OCI-LY1 (cell line): ENCODE data around the gene PCDHAC1.

ENCODE experiments used
- H2AFZ ChIP-seq: fragments of 200-600 bp; sonication (generic), shearing (Covaris generic); 2 replicates; pipeline ENCODE4 v1.6.0; 2014; ENCODE audit warnings: antibody characterized with exemption, mild to moderate bottlenecking, low read length
- H3F3A ChIP-seq: fragments of 200-600 bp; sonication (generic), shearing (Covaris generic); 2 replicates; pipeline ENCODE4 v1.6.0; 2014; ENCODE audit warnings: mild to moderate bottlenecking, antibody characterized with exemption, low read length, moderate library complexity; ENCODE audit not compliant: insufficient read depth
- H3K27ac ChIP-seq: fragments of 200-600 bp; sonication (generic); 2 replicates; pipeline ENCODE4 v1.5.1; 2014; ENCODE audit warnings: low read length, mixed run types, mild to moderate bottlenecking, low read depth; ENCODE audit not compliant: poor library complexity, severe bottlenecking
- H3K27me3 ChIP-seq: fragments of 200-600 bp; sonication (generic); 2 replicates; pipeline ENCODE4 v1.6.0; 2014; ENCODE audit warnings: antibody characterized with exemption, mild to moderate bottlenecking, low read length, moderate library complexity; ENCODE audit not compliant: insufficient read depth
- H3K36me3 ChIP-seq: fragments of 200-600 bp; sonication (generic); 2 replicates; pipeline ENCODE4 v1.6.1; 2014; ENCODE audit warnings: mild to moderate bottlenecking, antibody characterized with exemption, low read length, moderate library complexity, mixed read lengths; ENCODE audit not compliant: insufficient read depth
- H3K4me1 ChIP-seq: fragments of 200-600 bp; sonication (generic); 2 replicates; pipeline ENCODE4 v1.5.1; 2014; ENCODE audit warnings: mild to moderate bottlenecking, low read length, moderate library complexity; ENCODE audit not compliant: insufficient read depth, severe bottlenecking
- H3K4me2 ChIP-seq: fragments of 200-600 bp; sonication (generic), shearing (Covaris generic); 2 replicates; pipeline ENCODE4 v1.6.1; 2014; ENCODE audit warnings: low read length
- H3K4me3 ChIP-seq: fragments of 200-600 bp; sonication (generic); 2 replicates; pipeline ENCODE4 v1.5.1; 2014; ENCODE audit warnings: low read length, low read depth, mild to moderate bottlenecking, mixed read lengths; ENCODE audit not compliant: poor library complexity, severe bottlenecking
- H3K79me2 ChIP-seq: fragments of 200-600 bp; shearing (Covaris generic); 2 replicates; pipeline ENCODE4 v1.6.1; 2016; ENCODE audit warnings: mixed run types, low read length, mixed read lengths; ENCODE audit not compliant: insufficient read depth
- H3K9ac ChIP-seq: fragments of 200-600 bp; sonication (generic), shearing (Covaris generic); 2 replicates; pipeline ENCODE4 v1.6.1; 2014; ENCODE audit warnings: mild to moderate bottlenecking, low read length, mixed read lengths
- H3K9me2 ChIP-seq: fragments of 200-600 bp; sonication (generic), shearing (Covaris generic); 2 replicates; pipeline ENCODE4 v1.6.1; 2014; ENCODE audit warnings: low read depth, mild to moderate bottlenecking, low read length, mixed read lengths
- H3K9me3 ChIP-seq: fragments of 200-600 bp; shearing (Covaris generic); 2 replicates; pipeline ENCODE4 v1.6.1; 2014; ENCODE audit warnings: low read length, mixed read lengths
- H4K20me1 ChIP-seq: fragments of 200-600 bp; sonication (generic), shearing (Covaris generic); 2 replicates; pipeline ENCODE4 v1.6.0; 2016; ENCODE audit warnings: mild to moderate bottlenecking, low read length; ENCODE audit not compliant: insufficient read depth
- CTCF ChIP-seq: fragments of 200-600 bp; sonication (generic), shearing (Covaris generic); IDR thresholded peaks from 2 replicates; pipeline ENCODE4 v1.5.1; 2017; ENCODE audit warnings: mild to moderate bottlenecking, antibody characterized with exemption, low read length, moderate library complexity, mixed read lengths
- EZH2 ChIP-seq: fragments of 200-600 bp; sonication (generic), shearing (Covaris generic); IDR thresholded peaks from 2 replicates; pipeline ENCODE4 v1.8.0; 2017; ENCODE audit warnings: borderline replicate concordance, mixed run types, mild to moderate bottlenecking, antibody characterized with exemption, low read length, moderate library complexity, mixed read lengths

The PCDHAC1 gene

DNA sequence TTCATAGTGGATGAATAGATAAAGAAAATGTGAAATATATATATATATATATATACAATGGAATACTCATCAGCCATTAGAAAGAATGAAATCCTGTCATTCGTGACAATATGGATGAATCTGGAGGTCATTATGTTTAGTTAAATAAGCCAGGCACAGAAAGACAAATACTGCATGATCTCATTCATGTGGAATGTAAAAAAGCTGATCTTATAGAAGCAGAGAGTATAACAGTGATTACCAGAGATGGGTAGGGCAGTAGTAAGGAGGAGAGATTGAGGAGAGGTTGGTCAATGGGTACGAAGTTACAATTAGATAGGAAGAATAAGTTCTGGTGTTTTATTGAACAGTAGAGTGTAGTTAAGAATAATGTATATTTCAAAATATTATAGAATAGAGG, 20.5 kb downstream of the PCDHAC1 start:
- Histone ChIP-seq H3K9ac (no peak overlapping the region), H3K9me3 (no peaks in the 10 kb centered on the region; the same call in 1 of the 2 replicates), H4K20me1 (no peaks in the 10 kb centered on the region), H3K4me3 (no peak overlapping the region), H3K36me3 (no peaks in the 10 kb centered on the region), H3K27me3 (no peaks in the 10 kb centered on the region), H3K4me1 (no peaks in the 10 kb centered on the region), H2AFZ (no peak overlapping the region), H3K79me2 (no peaks in the 10 kb centered on the region), H3F3A (no peaks in the 10 kb centered on the region), H3K27ac (no peak overlapping the region), H3K9me2 (no peaks in the 10 kb centered on the region), H3K4me2 (no peak overlapping the region)
- TF ChIP-seq CTCF: no peak
- TF ChIP-seq EZH2: no peak

DNA sequence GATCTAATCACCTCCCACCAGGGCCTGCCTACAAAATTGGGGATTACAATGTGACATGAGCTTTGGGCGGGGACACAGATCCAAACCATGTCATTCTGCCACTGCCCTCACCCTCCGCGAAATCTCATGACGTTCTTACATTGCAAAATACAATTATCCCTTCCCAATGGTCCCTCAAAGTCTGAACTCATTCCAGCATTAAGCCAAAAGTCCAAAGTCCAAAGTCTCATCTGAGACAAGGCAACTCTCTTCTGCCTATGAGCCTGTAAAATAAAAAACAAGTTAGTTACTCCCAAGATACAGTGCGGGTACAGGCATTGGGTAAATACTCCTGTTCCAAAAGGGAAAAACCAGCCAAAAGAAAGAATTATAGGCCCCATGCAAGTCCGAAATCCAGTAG, 25.5 kb downstream of the PCDHAC1 start:
- TF ChIP-seq EZH2 (no peak), CTCF (no peak)
- Histone ChIP-seq H3K9me2 (no peaks in the 10 kb centered on the region), H3K4me3 (no peak overlapping the region), H3K4me2 (no peak overlapping the region), H3K27ac (no peak overlapping the region), H3K4me1 (no peaks in the 10 kb centered on the region), H3F3A (no peaks in the 10 kb centered on the region), H2AFZ (no peak overlapping the region), H4K20me1 (no peaks in the 10 kb centered on the region), H3K36me3 (no peaks in the 10 kb centered on the region), H3K79me2 (no peaks in the 10 kb centered on the region), H3K27me3 (no peaks in the 10 kb centered on the region), H3K9ac (no peak overlapping the region), H3K9me3 (no peaks in the 10 kb centered on the region; the same call in 1 of the 2 replicates)

DNA sequence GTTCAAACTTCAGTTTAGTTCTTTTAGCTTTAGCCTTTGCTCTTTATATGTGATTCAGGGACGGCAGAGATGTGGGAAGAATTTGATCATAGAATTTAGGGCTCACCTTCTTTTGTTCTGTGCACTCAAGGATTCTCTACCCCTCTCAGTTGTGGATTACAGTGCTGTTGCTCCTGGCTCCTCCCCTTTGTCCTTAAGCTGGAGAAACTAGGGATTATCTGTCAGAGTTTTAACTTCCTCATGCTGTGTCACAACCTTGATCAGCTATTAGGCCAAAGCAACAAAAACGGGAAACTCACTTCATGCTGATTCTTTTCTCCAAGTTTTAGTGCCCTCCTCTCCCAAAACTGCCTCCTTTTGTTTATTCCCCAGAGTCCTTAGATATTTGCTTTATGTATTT, 27.1 kb downstream of the PCDHAC1 start:
- no peak overlapping the region for H3K4me2 ChIP-seq
- no peak overlapping the region for H3K4me3 ChIP-seq
- no peak for TF ChIP-seq CTCF
- TF ChIP-seq EZH2: no peak
- H3K27me3 ChIP-seq: no peaks in the 10 kb centered on the region
- H3K9me3 ChIP-seq: no peaks in the 10 kb centered on the region; the same call in 1 of the 2 replicates
- H3F3A ChIP-seq: no peaks in the 10 kb centered on the region
- no peak overlapping the region for H3K27ac ChIP-seq
- H4K20me1 ChIP-seq: no peaks in the 10 kb centered on the region
- no peak overlapping the region for H3K9ac ChIP-seq
- no peaks in the 10 kb centered on the region for H3K4me1 ChIP-seq
- H3K9me2 ChIP-seq: no peaks in the 10 kb centered on the region
- H2AFZ ChIP-seq: no peak overlapping the region
- no peaks in the 10 kb centered on the region for H3K79me2 ChIP-seq
- no peaks in the 10 kb centered on the region for H3K36me3 ChIP-seq
